Activated naive CD8-positive, alpha-beta T cell (primary cell): ENCODE data around the gene FAR1.
"Not testable (repeated sequence)": the region's sequence is repeated elsewhere in the genome, so short reads cannot be mapped to it uniquely, and the experiment has no call there.

Experiments
- H3K27ac Mint-ChIP-seq: one replicate; pipeline ENCODE4 v1.8.0; 2021; ENCODE audit warnings: mixed read lengths
- H3K27me3 Mint-ChIP-seq: one replicate; pipeline ENCODE4 v1.8.0; 2021; ENCODE audit warnings: mixed read lengths
- H3K36me3 Mint-ChIP-seq: one replicate; pipeline ENCODE4 v1.8.0; 2021; ENCODE audit warnings: mixed read lengths
- H3K4me1 Mint-ChIP-seq: one replicate; pipeline ENCODE4 v1.8.0; 2021; ENCODE audit warnings: low read depth, mixed read lengths
- H3K4me3 Mint-ChIP-seq: one replicate; pipeline ENCODE4 v1.8.0; 2021; ENCODE audit warnings: mild to moderate bottlenecking, mixed read lengths
- H3K9me3 Mint-ChIP-seq: one replicate; pipeline ENCODE4 v1.8.0; 2021; ENCODE audit warnings: low read depth, mixed read lengths

Gene FAR1

GRCh38 chr11:13668102-13668956, at the start of gene FAR1:
Gene FAR1 (plus strand): TSS chr11:13668668. CDS start chr11:13694766, 26,098 bp downstream.
- H3K27ac Mint-ChIP-seq: peak within 1 kb of the TSS; percentile 96
- H3K36me3 Mint-ChIP-seq: peaks cover 8% of the 10 kb centered on the region
- peak within 1 kb of the TSS; percentile 98 for H3K4me3 Mint-ChIP-seq
- no peaks in the 10 kb centered on the region for H3K9me3 Mint-ChIP-seq
- no peaks in the 10 kb centered on the region for H3K27me3 Mint-ChIP-seq
- H3K4me1 Mint-ChIP-seq: peaks cover 46% of the 10 kb centered on the region

DNA sequence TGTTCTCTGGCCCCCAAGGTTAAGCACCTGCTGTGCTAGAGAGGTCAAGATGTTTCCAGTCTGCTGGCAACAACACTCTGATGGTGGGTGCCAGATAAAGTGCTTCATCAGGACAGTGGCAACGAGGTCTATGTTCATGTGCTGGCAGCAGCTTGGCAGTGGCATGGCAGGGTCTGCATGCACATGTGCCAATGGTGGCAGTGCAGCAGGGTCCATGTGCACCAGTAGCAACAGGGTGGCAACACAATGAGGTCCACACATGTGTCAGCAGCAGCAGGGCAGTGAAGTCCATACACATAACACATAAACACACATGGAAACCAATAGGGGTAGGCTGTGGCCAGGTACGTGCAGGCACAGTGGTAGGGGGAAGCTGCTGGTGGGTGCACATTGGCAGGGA, 48.4 kb upstream of the FAR1 start:
- Mint-ChIP-seq H3K36me3 (peaks cover 9% of the 10 kb centered on the region), H3K4me3 (no peak overlapping the region), H3K4me1 (no peaks in the 10 kb centered on the region), H3K27me3 (peaks cover 4% of the 10 kb centered on the region), H3K27ac (no peak overlapping the region), H3K9me3 (peaks cover 29% of the 10 kb centered on the region)

DNA sequence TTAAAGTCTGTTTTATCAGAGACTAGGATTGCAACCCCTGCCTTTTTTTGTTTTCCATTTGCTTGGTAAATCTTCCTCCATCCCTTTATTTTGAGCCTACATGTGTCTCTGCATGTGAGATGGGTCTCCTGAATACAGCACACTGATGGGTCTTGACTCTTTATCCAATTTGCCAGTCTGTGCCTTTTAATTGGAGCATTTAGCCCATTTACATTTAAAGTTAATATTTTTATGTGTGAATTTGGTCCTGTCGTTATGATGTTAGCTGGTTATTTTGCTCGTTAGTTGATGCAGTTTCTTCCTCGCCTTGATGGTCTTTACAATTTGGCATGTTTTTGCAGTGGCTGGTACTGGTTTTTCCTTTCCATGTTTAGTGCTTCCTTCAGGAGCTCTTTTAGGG, 41.6 kb upstream of the FAR1 start:
- not testable (repeated sequence) for H3K27me3 Mint-ChIP-seq, H3K4me3 Mint-ChIP-seq, H3K27ac Mint-ChIP-seq, H3K9me3 Mint-ChIP-seq, H3K4me1 Mint-ChIP-seq, H3K36me3 Mint-ChIP-seq

DNA sequence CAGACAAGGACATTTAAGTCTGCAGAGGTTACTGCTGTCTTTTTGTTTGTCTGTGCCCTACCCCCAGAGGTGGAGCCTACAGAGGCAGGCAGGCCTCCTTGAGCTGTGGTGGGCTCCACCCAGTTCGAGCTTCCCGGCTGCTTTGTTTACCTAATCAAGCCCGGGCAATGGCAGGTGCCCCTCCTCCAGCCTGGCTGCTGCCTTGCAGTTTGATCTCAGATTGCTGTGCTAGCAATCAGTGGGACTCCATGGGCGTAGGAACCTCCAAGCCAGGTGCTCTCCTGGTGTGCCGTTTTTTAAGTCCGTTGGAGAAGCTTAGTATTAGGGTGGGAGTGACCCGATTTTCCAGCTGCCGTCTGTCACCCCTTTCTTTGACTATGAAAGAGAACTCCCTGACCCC, 39.8 kb upstream of the FAR1 start:
- not testable (repeated sequence) for H3K4me3 Mint-ChIP-seq

DNA sequence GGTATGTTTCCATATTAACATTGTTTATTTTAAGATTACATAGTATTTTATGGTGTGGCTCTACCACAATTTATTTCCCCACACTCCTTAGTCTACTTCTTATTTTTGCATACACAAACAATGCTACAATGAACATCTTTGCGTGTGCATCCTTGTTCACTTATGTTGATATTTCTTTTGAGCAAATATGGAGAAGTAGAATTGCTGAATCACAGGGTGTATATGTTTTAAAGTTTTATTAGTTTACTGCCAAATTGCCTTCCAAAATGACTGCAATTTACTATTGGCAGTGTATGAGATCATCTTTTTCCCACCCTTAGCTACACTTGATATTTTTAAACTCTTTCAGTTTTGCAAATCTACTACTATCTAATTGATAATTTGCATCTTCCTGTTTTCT, 38.7 kb upstream of the FAR1 start:
- H3K9me3 Mint-ChIP-seq: no peaks in the 10 kb centered on the region
- H3K4me3 Mint-ChIP-seq: no peak overlapping the region
- peaks cover 6% of the 10 kb centered on the region for H3K36me3 Mint-ChIP-seq
- H3K27me3 Mint-ChIP-seq: peaks cover 9% of the 10 kb centered on the region
- H3K27ac Mint-ChIP-seq: no peak overlapping the region
- H3K4me1 Mint-ChIP-seq: no peaks in the 10 kb centered on the region

More for the DNA sequence above, 39.8 kb upstream of the FAR1 start:
- H3K27me3 Mint-ChIP-seq, H3K9me3 Mint-ChIP-seq, H3K27ac Mint-ChIP-seq, H3K4me1 Mint-ChIP-seq, H3K36me3 Mint-ChIP-seq: not testable (repeated sequence)

GRCh38 chr11:13635290-13635689, 33.2 kb upstream of the FAR1 start:
- Mint-ChIP-seq H3K9me3 (peaks cover 4% of the 10 kb centered on the region), H3K27ac (no peak overlapping the region), H3K4me1 (no peaks in the 10 kb centered on the region), H3K36me3 (peaks cover 5% of the 10 kb centered on the region), H3K4me3 (no peak overlapping the region), H3K27me3 (peaks cover 16% of the 10 kb centered on the region)

DNA sequence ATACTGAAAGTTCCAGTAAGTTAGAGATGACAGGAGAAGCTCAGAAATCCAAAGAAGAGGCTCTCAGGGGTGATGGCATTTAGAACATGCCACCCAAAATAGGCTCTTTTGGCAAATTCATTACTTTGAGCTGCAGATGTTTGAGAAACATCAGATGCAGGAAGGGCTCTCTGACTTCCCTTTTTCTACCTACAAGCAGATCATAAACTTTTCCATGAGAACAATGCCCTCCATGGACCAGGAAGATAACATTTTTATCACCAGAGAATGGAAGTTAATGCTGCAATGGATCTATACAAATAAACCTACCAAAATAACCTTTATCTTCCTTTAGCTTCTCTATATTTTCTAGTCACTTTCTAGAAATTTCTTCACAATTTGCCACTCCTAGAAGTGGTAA, 32.7 kb upstream of the FAR1 start:
- Mint-ChIP-seq H3K27me3 (peaks cover 16% of the 10 kb centered on the region), H3K36me3 (peaks cover 5% of the 10 kb centered on the region), H3K4me1 (no peaks in the 10 kb centered on the region), H3K9me3 (peaks cover 4% of the 10 kb centered on the region), H3K27ac (no peak overlapping the region), H3K4me3 (no peak overlapping the region)

DNA sequence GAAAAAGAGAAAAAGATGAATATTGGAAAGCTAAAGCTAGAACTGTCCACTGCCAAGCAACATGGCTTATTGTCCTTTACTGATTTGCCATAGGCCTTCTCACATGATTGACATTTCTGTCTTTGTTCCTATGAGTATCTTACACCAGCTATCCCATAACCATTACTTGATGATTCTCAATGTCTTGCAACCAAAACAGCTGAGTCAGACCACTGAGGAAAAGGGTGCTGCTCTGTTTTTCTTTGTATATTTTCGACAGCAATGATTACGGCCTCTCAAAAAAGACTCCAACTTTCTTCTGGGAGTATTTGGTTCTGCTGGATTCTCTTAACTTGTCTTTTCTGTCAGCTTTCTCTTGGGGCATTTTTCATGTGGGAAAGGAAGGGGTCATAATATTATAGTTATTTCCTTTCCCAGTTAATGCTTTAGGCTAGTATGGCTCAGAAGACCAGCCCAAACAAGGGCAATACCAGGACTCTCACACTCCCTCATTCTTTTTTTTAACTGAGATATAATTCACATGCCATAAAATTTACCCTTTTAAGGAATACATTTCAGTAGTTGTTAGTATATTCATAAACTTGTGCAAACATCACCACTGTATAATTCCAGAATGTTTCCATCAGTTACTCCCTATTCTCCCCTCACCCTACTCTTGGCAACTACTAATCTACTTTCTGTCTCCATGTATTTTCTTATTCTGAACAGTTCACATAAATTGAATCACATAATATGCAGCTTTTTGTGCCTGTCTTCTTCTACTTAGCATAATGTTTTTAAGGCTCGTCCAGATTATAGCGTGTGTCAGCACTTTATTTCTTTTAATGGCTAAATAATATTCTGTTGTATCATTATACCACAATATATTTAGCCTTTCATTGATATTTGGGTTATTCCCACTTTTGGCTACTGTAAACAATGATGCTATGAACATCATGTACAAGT, 31.1 kb upstream of the FAR1 start:
- no peak overlapping the region for H3K27ac Mint-ChIP-seq
- H3K4me3 Mint-ChIP-seq: no peak overlapping the region
- no peaks in the 10 kb centered on the region for H3K4me1 Mint-ChIP-seq
- H3K36me3 Mint-ChIP-seq: peaks cover 5% of the 10 kb centered on the region
- H3K27me3 Mint-ChIP-seq: peaks cover 16% of the 10 kb centered on the region
- H3K9me3 Mint-ChIP-seq: peaks cover 4% of the 10 kb centered on the region

GRCh38 chr11:13638422-13638821, 30.0 kb upstream of the FAR1 start:
- H3K9me3 Mint-ChIP-seq: peaks cover 4% of the 10 kb centered on the region
- peaks cover 16% of the 10 kb centered on the region for H3K27me3 Mint-ChIP-seq
- no peak overlapping the region for H3K27ac Mint-ChIP-seq
- no peak overlapping the region for H3K4me3 Mint-ChIP-seq
- H3K36me3 Mint-ChIP-seq: peaks cover 5% of the 10 kb centered on the region
- H3K4me1 Mint-ChIP-seq: no peaks in the 10 kb centered on the region

DNA sequence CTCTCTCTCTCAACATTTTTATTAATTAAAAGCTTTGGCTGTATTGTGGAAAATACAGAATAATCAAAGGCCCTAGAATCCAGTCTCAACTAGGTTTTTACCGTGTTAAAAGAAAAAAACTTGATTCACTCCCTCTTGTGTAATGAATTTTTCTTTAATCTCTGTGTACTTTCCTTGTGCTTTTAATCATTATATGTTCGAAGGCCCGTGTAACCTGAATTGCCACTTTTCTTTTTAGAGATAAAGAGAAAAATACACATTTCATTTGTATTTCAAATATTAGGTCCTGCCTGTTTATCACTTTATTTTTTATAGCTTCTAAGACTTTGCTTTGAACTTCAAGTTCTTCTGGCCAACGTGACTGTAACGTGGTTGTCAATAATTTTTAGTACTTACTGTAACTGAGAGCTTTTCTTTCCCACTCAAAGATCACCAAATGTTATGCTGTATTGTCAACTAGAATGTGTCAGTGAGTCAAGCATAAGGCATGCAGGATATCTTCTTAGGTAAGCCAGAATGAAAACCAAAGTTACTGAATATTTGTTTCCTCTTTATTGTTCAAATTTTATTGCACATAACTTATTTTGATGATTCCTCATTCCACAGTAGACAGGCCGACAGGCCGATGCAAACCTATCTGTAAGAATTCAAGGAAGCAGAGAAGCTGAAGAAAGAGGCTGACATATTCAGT, 23.3 kb upstream of the FAR1 start:
- H3K36me3 Mint-ChIP-seq: peaks cover under 1% of the 10 kb centered on the region
- no peak overlapping the region for H3K27ac Mint-ChIP-seq
- H3K4me3 Mint-ChIP-seq: no peak overlapping the region
- H3K4me1 Mint-ChIP-seq: no peaks in the 10 kb centered on the region
- H3K9me3 Mint-ChIP-seq: no peaks in the 10 kb centered on the region
- H3K27me3 Mint-ChIP-seq: no peaks in the 10 kb centered on the region

DNA sequence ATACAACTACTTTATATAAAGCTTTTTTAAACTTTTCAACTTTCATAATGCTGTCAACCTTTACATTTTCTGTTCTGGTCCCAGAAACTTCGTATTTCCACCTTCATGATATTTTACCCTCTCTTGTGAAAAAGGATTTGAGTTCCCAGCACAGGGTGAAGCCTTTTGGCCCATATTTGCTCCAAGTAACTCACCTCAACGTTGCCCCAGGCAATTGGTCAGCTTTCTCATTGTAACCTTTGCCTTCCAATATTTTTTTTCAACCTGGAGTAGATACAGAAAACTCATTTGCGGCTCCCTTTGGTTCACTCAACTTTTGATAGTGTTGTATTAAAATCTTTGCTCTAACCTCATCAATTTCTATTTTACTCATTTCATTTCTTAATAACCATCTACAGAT, 21.1 kb upstream of the FAR1 start:
- Mint-ChIP-seq H3K27me3 (peaks cover 5% of the 10 kb centered on the region), H3K27ac (no peak overlapping the region), H3K4me3 (no peak overlapping the region), H3K4me1 (no peaks in the 10 kb centered on the region), H3K36me3 (peaks cover 2% of the 10 kb centered on the region), H3K9me3 (no peaks in the 10 kb centered on the region)

DNA sequence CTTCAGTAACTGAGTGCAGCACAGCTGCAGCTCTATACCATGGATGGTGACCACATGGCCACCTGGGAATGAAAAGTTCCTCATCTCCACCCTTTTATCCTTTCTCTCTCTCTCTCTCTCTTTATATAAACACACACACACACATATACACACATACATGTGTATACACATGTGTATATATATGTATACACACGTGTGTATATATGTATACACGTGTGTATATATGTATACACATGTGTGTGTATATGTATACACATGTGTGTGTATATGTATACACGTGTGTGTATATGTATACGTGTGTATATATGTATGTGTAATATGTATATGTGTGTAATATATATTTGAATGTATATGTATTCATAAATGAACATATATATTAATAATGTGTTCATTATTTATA, 18.8 kb upstream of the FAR1 start:
- Mint-ChIP-seq H3K27me3 (peaks cover 12% of the 10 kb centered on the region), H3K9me3 (no peaks in the 10 kb centered on the region), H3K36me3 (peaks cover 4% of the 10 kb centered on the region), H3K27ac (no peak overlapping the region), H3K4me1 (no peaks in the 10 kb centered on the region), H3K4me3 (no peak overlapping the region)

GRCh38 chr11:13651515-13651914, 17.0 kb upstream of the FAR1 start:
- H3K9me3 Mint-ChIP-seq, H3K4me3 Mint-ChIP-seq, H3K4me1 Mint-ChIP-seq, H3K36me3 Mint-ChIP-seq, H3K27ac Mint-ChIP-seq: not testable (repeated sequence)
- H3K27me3 Mint-ChIP-seq: peaks cover 12% of the 10 kb centered on the region

GRCh38 chr11:13661074-13661623, 7.3 kb upstream of the FAR1 start:
- Mint-ChIP-seq H3K36me3 (peaks cover 3% of the 10 kb centered on the region), H3K27me3 (peaks cover 8% of the 10 kb centered on the region), H3K9me3 (peaks cover 11% of the 10 kb centered on the region), H3K27ac (no peak overlapping the region), H3K4me3 (no peak overlapping the region), H3K4me1 (no peaks in the 10 kb centered on the region)
